HG02973 (cell line): Measurements from ENCODE around the gene DCLK2.
"Not testable (repeated sequence)": the region's sequence is repeated elsewhere in the genome, so short reads cannot be mapped to it uniquely, and the experiment has no call there.

ENCODE experiments used
- ATAC-seq: cut with Tn5 transposase; IDR thresholded peaks from one replicate; pipeline ENCODE4 v1.9.1; 2021; ENCODE audit warnings: moderate library complexity; ENCODE audit not compliant: unreplicated experiment

Gene DCLK2

DNA sequence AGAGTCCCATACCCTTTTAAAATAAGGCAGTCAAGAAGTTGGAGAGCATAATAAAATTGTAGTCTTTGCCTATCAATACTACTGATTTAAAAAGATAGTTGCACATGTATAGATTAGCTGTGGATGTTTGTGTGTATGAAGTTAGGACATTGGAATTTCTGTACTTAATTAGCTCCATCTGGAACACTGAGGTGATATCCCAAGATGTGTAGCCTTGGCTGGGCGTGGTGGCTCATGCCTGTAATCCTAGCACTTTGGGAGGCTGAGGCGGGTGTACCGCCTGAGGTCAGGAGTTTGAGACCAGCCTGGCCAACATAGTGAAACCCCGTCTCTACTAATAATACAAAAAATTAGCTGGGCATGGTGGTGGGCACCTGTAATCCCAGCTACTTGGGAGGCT lies 119.0 kb downstream of the DCLK2 start:
- ATAC-seq: not testable (repeated sequence)

DNA sequence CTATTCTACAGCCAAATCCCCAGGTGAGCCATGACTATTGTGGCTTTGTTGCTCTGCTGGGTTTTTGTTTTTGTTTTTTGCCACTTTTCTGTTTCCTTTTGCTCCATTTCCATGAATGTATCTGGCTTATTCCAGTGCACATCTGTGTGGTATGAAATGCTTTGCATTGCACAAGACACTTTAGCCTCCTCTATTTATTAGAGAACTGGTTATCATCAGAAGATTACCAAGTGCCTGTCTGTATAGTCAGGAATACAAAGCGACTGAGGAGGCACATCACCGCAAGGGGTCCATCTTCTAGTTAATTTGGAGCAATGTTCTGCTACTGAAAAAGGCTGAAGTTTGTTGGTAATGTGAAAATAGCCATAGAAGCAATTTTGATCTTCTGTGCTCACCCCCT lies 120.8 kb downstream of the DCLK2 start:
- no peak for ATAC-seq

DNA sequence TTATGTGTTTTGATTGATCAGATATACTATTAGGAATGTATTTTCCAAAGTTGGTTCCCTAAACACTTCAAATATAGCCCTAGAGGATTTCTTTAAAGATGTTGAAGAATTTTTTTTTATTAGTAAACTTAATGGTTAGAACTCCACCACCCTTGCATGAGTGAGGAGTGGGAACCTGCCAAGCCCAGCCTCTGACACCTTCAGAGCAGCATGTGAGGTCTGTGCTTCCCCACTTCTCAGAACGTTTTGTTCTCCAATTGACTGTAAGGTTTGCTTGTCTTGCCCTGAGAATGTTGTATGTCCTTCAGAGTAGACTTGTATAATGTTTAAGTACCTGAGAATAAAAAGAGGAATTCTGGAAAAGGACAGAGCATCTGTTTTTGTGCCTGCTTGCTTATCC lies 126.8 kb downstream of the DCLK2 start:
- ATAC-seq: no peak

DNA sequence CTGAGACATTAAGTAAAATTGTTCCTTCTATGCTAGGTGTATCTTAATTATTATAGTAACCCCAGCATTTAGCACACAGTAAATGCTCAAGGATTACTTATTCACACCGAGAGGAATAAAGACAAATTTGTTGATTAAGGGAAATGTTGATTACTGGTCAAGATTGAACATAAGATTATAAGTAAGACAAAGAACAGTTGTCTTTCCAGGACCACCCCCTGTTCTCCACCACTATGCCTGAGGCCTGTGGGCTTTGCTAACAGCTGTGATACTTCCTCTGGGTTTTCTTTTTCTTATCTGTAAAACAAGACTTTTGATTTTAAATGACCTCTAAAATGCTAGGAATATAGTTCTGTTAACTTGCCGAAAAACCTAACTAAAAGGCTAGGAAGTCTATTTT lies 128.0 kb downstream of the DCLK2 start:
- no peak for ATAC-seq

DNA sequence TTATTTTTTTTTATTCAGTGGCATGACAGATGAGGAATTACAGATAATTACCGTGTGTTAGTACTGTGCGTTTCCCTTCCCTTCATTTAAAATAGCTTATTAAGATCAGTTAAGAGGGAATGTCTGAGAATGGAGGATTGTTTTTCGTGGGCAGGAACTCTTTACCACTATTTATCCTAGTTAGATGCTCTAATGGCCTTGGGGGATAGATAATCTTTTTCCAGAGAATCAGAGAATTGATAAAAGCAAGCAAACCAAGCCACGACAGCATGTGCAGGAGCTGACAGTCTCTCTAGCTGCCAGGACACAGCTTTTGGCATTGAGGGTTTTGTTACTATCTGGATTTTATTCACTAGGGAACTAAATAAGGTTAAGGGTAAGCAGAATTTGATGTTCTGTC lies 128.7 kb downstream of the DCLK2 start:
- ATAC-seq: no peak

DNA sequence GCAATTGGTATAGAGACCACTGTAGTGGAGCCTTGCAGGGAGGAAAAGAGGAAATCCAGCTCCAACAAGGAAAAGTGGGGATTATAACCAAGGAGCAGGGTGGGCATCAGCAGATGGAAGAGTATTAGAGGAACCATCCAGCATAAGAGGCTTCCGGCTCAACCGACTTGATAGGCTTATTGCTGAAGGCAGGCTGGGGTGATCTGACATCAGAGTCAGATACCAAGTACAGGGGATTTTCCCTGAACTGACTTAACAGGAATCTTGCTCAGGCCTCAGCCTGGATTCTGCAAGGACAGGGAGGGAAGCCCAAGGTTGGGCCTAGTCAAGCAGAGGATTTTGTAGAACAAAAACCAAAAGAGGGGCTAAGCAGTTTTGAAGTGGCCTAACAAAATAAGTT lies 129.6 kb downstream of the DCLK2 start:
- ATAC-seq: no peak

DNA sequence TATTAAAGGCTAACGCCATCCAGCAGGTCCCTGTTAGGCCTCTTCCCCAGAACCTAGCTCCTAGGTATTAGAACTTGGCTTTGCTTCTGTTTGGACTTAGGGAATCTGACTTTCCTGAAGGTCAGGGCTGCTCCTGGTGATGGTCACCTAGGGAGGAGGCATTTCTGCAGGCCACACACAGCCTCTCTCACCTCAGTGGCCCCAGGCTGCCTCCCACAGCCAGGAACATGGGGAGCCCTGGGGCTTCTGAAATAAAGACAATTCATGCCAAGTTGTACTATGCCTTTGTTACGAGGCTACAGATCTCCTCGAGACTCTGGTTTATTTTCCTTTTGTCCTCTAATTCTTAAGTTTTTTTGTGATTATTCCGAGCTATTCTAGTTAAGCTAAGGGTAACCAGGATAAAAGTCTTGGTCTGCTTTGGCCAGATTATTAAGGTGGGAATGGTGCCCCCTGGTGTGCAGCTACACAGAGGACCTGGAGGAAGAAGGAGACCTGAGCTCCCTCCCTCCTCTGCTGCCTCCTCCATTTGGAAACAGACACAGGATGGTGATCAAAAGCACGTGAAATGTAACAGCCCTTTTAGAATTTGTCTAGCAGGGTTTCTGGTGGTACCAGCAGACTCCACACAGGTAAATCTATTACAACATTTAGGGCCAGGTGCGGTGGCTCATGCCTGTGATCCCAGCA lies 131.0 kb downstream of the DCLK2 start:
- ATAC-seq: peak; percentile 44

DNA sequence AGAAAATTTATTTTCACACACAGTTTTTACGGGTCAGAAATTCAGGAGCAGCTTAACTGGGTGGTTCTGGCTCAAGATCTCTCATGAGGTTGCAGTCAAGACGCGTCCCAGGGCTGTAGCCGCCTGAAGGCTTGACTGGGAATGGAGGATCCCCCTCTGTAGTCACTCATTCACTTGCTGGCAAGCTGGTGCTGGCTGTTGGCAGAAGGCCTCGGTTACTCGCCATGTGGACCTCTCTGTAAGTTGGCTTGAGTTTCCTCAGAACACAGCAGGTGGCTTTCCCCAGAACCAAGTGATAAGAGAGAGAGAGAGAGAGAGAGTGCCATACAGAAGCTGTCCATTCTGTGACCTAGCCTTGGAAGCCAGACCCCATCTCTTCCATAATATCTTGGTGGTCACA lies 132.8 kb downstream of the DCLK2 start:
- ATAC-seq: no peak

DNA sequence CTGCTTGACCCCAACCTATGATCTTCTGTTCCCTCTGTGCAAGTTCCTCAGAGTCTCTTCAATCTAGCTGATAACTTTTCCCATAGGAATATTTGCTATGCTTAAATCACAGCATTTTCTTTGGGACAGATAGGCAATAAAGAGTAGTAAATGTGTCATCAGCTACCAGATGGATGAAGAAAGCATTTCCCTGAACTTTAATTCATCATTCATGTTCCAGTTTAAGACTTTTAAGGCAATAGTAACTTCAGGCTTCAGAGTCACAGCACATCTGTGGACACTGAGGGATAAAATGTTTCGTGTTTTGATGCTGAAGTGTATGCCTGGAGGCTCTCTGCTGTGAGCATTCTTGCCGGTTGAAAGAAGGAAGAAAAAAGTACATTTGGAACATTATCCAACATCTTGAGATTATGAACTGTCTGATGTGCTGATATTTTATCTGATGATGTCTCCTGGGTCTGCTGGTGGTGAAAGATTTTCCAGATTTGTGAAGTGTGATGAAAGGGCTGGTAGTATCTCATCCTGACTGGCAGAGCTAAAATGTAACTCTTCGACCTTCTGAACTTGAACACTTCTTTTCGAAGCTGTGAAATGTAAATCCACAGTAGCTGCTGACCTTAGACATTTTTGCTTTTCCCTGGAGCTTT lies 133.7 kb downstream of the DCLK2 start:
- ATAC-seq: no peak

DNA sequence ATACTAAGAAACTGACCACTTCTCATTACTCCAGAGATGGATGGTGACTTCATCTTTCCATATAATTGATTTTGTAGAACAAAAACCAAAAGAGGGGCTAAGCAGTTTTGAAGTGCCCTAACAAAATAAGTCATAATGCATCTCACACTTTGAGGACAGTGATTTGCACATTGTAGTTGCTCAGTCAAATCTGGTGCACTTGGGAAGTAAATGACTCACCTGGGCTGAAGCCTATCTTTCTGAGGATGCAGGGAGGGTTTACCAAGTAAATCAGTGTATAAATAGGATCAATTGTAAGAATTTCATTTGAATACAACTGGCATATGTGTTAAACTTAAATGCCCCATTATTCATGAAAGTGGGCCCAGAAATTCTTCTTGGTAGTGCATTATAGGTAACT lies 134.2 kb downstream of the DCLK2 start:
- ATAC-seq: no peak

DNA sequence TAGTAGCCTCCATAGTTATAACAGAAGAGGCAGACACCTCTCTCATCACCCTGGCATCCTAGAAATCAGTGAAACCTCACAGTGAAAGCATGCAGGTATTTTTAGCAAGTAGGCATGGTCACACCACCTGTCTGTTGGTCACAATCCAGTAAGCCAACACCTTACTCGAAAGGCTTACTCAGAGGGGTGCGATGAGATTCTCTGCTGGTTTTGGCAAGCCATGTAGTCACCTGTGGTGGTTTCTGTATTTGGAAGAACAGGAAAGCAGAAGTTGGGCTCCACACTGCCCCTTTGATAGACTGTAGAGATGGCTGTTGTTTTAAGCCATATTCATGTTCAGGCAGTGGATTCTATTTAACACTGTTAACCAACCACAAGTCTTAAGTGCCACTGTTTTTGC lies 134.7 kb downstream of the DCLK2 start:
- peak; percentile 47 for ATAC-seq

DNA sequence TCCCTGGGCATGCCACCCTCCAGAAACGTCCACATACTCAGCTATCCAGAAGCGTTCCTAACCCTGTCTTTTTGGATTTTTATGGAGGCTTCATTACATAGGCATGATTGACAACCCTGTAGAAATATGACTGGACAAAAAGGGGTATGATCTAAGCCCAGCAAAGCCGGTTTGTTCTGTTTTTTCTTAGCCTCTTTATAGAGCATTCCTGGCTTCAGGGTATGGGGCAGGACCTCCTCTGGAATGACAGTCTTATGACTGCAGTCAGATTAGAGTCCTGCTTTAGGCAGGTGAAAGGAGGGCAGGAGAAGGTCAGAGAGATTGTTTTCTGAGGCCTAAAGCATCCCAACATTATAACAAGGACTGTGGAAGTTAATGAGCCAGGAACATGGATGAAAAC lies 137.4 kb downstream of the DCLK2 start:
- ATAC-seq: no peak

DNA sequence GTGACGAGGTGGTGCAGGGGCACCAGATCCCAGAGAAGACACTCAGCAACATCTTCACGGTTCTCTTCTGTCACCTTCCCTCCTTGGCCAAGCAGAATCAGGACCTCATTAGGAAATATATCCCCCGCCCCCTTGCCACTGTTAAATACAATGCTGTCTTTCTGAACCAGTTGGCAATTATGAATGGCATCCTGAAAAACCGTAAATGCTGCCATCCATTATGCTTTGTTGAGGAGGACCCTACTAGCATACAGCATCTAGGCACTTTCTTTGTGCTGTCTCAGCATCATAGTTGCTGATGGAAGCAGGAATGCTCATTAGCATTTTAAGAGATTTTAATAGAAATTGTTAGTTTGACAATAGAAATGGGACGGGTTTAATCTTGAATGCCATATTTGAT lies 138.5 kb downstream of the DCLK2 start:
- ATAC-seq: no peak

DNA sequence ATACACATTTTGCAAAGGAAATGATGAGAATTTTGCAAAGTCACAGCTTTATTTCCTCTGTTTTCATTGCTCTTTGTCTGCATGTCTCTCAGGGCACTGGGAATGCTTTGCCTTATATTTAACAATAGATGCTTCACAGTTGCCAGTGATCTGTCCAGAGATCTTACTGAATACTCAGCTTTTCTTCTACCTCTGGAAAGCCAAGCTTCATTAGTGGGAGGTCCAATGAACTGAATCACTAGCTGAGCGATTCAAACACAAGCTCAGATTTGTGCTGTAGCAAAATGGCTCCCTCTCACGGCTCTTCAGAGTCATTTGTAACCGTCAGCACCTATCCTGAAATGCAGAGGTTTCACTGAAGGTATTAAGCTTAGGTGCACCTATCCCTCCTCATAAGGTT lies 138.9 kb downstream of the DCLK2 start:
- ATAC-seq: no peak

DNA sequence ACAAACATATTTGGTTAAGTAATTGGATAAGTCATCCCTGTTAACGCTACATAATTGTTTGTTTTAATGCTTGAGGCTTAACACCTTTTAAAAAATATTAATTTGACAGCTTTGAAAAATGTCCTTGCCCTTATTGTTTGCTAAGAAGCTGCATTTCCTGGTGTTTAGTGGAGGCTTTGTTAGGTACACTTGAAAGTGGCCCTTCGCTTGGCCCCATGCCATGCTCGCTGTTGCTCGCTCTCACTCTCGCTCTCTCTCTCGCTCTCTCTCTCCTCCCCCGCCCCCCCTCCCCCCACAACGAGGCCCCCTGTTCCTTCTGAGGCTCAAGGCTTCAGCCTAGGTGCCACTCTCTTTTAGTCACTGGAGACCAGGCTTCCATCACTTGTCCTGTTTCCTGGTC lies 139.6 kb downstream of the DCLK2 start:
- no peak for ATAC-seq

DNA sequence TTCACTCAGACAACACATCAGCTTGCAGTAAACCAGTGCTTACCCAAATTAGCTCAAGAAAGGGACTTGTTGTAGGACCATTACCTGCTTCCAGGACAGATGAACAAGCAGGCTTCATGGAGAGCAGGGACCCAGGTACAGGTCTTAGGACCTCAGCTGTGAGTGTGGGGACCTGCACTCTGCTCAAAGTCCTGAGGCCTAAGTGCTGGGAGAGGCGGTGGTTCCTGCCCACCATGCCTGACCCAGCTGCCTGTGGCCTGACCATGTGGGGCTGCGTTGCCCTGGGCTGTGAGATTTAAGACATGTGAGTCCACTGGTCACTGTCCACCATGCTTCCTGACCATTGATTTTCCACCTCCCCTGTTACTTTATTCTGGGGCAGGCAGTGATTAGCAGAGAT lies 140.2 kb downstream of the DCLK2 start:
- ATAC-seq: no peak

DNA sequence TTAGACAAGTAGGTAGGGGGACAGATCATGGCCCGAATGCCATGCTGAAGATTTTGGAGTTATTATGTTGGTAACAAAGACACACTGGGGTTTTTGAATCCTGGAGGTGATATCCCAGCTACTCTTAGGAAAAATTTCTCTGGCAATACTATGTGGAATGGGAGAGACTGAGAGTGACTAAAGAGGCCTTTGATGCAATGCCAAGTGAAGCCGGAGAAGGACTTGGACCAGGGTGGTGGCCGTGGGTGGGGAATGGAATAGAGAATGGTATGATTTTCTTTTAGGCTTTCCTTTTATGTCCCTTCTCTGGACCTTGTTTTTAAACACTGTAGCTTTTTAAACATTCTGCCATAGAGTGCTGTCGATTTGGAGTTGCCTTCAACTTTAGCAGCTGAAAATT lies 141.6 kb downstream of the DCLK2 start:
- no peak for ATAC-seq

DNA sequence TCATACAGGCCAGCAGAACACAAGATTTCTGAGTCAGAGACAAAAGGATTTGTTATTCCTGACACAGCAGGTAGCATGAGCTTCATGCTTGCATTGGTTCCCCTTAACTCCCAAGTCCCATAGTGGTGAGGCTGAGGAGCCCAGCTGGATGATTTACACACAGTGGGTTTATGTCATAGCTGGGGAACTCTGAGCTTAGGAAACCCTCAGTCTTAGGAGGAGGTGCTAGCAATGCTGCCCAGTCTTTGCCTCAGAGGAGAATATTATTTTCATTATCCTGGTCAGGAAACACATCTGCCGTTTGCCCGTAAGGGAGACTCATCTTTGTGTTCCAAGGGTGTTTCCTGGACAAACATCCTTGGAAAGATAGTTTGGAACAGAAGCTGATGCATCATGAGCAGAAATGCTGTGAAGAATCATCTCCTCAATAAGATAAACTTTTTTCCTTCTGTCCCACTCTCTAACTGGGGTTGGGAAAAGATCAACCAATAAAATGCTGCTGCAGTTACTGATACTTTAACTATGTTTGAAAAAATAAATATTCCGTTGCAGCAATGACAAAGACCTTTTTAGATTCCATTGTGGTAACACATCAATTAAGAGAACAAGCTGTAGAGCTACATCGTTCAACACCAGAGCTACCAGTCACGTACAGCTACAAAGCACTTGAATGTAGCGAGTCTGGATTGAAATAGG lies 146.8 kb downstream of the DCLK2 start:
- ATAC-seq: no peak

DNA sequence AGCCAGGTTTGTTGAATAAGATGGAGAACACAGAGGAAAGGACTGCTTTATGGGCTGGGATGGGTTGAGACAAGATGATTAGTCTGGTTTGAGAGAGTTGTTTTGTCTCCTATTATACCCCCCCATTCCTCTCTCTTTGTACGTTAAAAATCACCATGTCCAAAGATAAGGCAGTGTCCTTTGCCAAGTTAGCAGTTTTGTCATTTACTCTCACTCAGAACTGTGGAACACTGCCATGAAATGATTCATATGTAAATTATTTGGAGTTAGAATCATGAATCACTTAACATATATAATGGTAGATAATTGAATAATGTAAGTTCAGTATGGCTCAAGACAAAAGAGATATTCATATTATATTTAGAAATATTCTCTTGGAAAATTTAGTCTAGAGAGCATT lies 151.3 kb downstream of the DCLK2 start:
- no peak for ATAC-seq

DNA sequence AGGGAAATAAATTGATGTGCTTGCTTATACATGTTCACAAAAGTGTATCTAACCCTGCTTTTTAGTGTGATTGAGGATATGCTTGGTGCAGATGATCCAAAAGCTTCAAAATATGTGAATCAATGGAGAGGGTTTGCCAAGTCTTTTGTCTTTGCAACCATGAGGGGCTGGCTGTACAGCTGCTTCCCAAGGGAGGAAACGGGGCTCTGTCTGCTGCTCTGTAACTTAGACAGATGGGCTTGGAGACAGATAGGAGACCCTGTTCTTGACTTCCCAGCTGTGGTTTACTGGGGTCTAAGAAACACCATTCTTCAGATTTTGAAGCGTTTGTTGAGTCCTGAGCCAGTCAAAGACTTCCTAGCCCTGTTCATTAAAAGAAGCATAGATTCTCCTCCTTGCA lies 152.3 kb downstream of the DCLK2 start:
- no peak for ATAC-seq

DNA sequence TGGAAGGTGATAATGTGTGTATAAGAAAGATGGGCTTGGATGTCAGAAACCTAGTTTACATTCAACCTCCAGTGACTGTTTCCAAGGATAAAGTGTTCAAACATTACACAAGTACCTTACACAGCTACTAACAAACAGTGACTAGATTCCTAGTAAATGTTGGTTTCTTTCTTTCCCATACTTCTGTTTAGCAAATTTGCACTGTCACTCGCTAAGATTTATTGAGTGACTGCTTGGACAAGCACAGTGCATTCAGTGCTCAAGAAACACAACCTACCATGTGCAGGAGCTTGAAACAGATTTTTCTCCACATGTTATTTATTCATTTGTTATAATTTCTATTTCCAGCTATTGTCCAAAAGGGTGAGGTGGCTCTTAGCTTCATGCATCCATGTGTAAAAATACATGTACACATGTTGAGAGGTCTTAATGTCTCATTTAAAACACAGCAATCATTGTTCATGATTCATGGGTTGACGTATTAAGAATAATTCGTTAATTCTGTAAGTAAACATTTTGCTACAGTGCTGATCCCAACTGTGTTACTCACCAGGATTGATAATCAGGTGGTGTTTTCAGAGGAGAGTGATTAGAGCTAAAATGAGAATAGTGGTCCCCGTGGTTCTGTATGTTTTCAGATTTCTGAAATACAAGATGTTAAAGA lies 153.0 kb downstream of the DCLK2 start:
- no peak for ATAC-seq

DNA sequence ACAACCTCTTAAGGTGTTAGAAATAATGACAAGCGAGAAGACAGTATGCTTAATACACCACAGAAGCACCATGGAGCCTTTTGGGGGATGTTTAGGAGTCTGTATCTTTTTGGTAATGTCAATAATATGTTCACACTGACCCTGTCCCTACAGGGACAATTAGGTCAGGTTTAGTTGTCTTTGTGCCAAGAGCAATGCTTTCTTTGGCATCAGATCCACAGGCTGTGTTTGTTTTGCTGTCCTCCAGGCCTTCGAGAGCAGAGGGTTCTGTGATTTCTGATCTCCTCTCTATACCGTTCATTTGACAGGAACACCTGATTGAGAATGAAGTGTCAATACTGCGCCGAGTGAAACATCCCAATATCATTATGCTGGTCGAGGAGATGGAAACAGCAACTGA lies 153.8 kb downstream of the DCLK2 start:
- ATAC-seq: no peak
